Measurements from ENCODE around the gene KCND2. TPM values are rescaled to one million over a fixed set of nuclear protein-coding genes. Genes with fewer than 3 reads are reported as not detected.

Gene KCND2
- total RNA-seq, 1 experiment from 2014 or later = not detected

DNA sequence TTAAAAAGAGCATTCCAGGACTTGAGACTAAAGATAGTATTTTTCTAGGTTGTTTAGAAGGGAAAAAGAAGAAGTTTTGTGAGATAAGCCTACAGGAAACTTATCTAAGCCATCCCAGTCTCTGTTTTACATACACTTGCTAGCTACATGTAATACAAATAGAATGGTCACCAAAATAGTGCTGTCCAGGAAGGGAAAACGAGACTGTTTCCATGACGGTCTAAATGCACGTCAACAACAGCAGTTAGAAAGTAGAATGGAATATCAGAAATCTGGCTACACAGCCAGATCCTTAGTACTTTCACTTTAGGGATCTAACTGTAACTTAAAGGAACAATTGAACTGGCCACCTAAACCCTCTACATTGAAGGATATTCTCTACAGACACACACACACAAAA lies 467.4 kb downstream of the KCND2 start:
- BruUV-seq (replicated peaks) = no TSS peak
- DNase-seq = no peak
- Histone ChIP-seq H3K4me1 (no peaks in the 10 kb centered on the region), H3K9me3 (no peaks in the 10 kb centered on the region), H3K27me3 (replicated peaks; ENCODE audit: control insufficient read depth, insufficient read depth, low read length) (no peaks in the 10 kb centered on the region), H3K36me3 (ENCODE audit: control insufficient read depth, insufficient read depth, low read length) (no peaks in the 10 kb centered on the region), H3K4me3 (ENCODE audit: low read depth, low read length) (no peak overlapping the region)
- H3K9me3 Mint-ChIP-seq (ENCODE audit: unreplicated experiment) = no peaks in the 10 kb centered on the region
- no peaks in the 10 kb centered on the region for H3K4me1 Mint-ChIP-seq (ENCODE audit: low read depth, unreplicated experiment)
- no peak overlapping the region for H3K4me3 Mint-ChIP-seq (ENCODE audit: unreplicated experiment)
- H3K27ac Mint-ChIP-seq (ENCODE audit: unreplicated experiment) = no peak overlapping the region
- CTCF ChIA-PET = no interaction called here
- H3K27me3 Mint-ChIP-seq (ENCODE audit: insufficient read depth, unreplicated experiment) = peaks cover 10% of the 10 kb centered on the region
- TF ChIP-seq CTCF (IDR thresholded peaks at IDR 0.05; ENCODE audit: insufficient read depth in 1 of 2, low read depth in 1 of 2, low read length in 1 of 2, severe bottlenecking in 1 of 2, unreplicated experiment in 1 of 2) = no peak
- intact Hi-C loops (cut with micrococcal nuclease; ENCODE audit: unreplicated experiment) = no loop called here
- no peaks in the 10 kb centered on the region for H3K36me3 Mint-ChIP-seq (ENCODE audit: insufficient read depth, unreplicated experiment)
- POLR2A ChIA-PET = no interaction called here

GRCh38 chr7:120741371-120742042 lies 468.5 kb downstream of the KCND2 start:
- no peak for TF ChIP-seq CTCF (IDR thresholded peaks at IDR 0.05; ENCODE audit: insufficient read depth in 1 of 2, low read depth in 1 of 2, low read length in 1 of 2, severe bottlenecking in 1 of 2, unreplicated experiment in 1 of 2)
- ChIA-PET POLR2A (no interaction called here), CTCF (no interaction called here)
- Mint-ChIP-seq H3K4me1 (ENCODE audit: low read depth, unreplicated experiment) (no peaks in the 10 kb centered on the region), H3K9me3 (ENCODE audit: unreplicated experiment) (no peaks in the 10 kb centered on the region), H3K27ac (ENCODE audit: unreplicated experiment) (no peak overlapping the region), H3K36me3 (ENCODE audit: insufficient read depth, unreplicated experiment) (no peaks in the 10 kb centered on the region), H3K27me3 (ENCODE audit: insufficient read depth, unreplicated experiment) (peaks cover 13% of the 10 kb centered on the region), H3K4me3 (ENCODE audit: unreplicated experiment) (no peak overlapping the region)
- Histone ChIP-seq H3K4me1 (no peaks in the 10 kb centered on the region), H3K4me3 (ENCODE audit: low read depth, low read length) (no peak overlapping the region), H3K27me3 (replicated peaks; ENCODE audit: control insufficient read depth, insufficient read depth, low read length) (no peaks in the 10 kb centered on the region), H3K9me3 (no peaks in the 10 kb centered on the region), H3K36me3 (ENCODE audit: control insufficient read depth, insufficient read depth, low read length) (no peaks in the 10 kb centered on the region)
- no TSS peak for BruUV-seq (replicated peaks)
- intact Hi-C loops (cut with micrococcal nuclease; ENCODE audit: unreplicated experiment) = no loop called here
- no peak for DNase-seq

DNA sequence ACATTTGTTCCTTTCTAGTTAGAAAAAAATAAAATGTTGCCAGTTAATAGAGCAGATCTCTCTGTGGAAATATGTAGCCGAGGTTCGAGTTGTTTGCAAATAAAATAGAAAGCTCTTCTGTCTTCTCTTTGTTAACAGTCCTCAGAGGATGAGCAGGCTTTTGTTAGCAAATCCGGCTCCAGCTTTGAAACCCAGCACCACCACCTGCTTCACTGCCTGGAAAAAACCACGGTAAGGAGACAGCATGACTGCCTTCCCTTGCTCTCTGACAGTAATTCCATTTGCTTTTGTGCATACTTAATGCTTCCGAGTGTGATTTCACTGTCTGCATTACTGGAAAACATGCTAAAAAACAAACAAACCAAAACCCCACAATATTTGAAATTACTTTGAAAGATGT lies 469.4 kb downstream of the KCND2 start:
- Histone ChIP-seq H3K36me3 (ENCODE audit: control insufficient read depth, insufficient read depth, low read length) (no peaks in the 10 kb centered on the region), H3K9me3 (no peaks in the 10 kb centered on the region), H3K4me3 (ENCODE audit: low read depth, low read length) (no peak overlapping the region), H3K4me1 (no peaks in the 10 kb centered on the region), H3K27me3 (replicated peaks; ENCODE audit: control insufficient read depth, insufficient read depth, low read length) (no peaks in the 10 kb centered on the region)
- intact Hi-C loops (cut with micrococcal nuclease; ENCODE audit: unreplicated experiment) = no loop called here
- H3K9me3 Mint-ChIP-seq (ENCODE audit: unreplicated experiment) = no peaks in the 10 kb centered on the region
- no peaks in the 10 kb centered on the region for H3K36me3 Mint-ChIP-seq (ENCODE audit: insufficient read depth, unreplicated experiment)
- no peak for TF ChIP-seq CTCF (IDR thresholded peaks at IDR 0.05; ENCODE audit: insufficient read depth in 1 of 2, low read depth in 1 of 2, low read length in 1 of 2, severe bottlenecking in 1 of 2, unreplicated experiment in 1 of 2)
- H3K27me3 Mint-ChIP-seq (ENCODE audit: insufficient read depth, unreplicated experiment) = peaks cover 12% of the 10 kb centered on the region
- ChIA-PET CTCF (no interaction called here), POLR2A (no interaction called here)
- H3K27ac Mint-ChIP-seq (ENCODE audit: unreplicated experiment) = no peak overlapping the region
- no peaks in the 10 kb centered on the region for H3K4me1 Mint-ChIP-seq (ENCODE audit: low read depth, unreplicated experiment)
- H3K4me3 Mint-ChIP-seq (ENCODE audit: unreplicated experiment) = no peak overlapping the region
- DNase-seq = no peak
- BruUV-seq (replicated peaks) = no TSS peak
